ENCODE measurements around the gene AKR1D1.

- TF ChIP-seq POLR2A (IDR thresholded peaks at IDR 0.05): no peak
- TF ChIP-seq CTCF (IDR thresholded peaks at IDR 0.05): no peak
These were observed 11.4 kb upstream of the AKR1D1 start for GRCh38 chr7:138064856-138065357.
